Effector memory CD4-positive, alpha-beta T cell (primary cell): ENCODE results near the gene NBPF1.
"Not testable (repeated sequence)": the region's sequence is repeated elsewhere in the genome, so short reads cannot be mapped to it uniquely, and the experiment has no call there.

Source experiments
- DNase-seq, 3 donors: peaks; one replicate each; pipeline ENCODE4 v3.0.0-alpha.2; 2020
- H3K27ac ChIP-seq: 2 replicates; pipeline ENCODE4 v1.7.0; 2013; ENCODE audit warnings: mild to moderate bottlenecking, low read length, moderate library complexity; ENCODE audit not compliant: insufficient read depth, poor library complexity, severe bottlenecking
- H3K27me3 ChIP-seq: replicated peaks from 2 replicates; pipeline ENCODE4 v1.7.0; 2013; ENCODE audit warnings: mild to moderate bottlenecking, low read length; ENCODE audit not compliant: insufficient read depth, control insufficient read depth, poor library complexity, severe bottlenecking
- H3K36me3 ChIP-seq: 2 replicates; pipeline ENCODE4 v1.7.0; 2013; ENCODE audit warnings: mild to moderate bottlenecking, low read length, moderate library complexity; ENCODE audit not compliant: control insufficient read depth, insufficient read depth
- H3K4me1 ChIP-seq: 2 replicates; pipeline ENCODE4 v1.7.0; 2013; ENCODE audit warnings: low read length, mild to moderate bottlenecking; ENCODE audit not compliant: control insufficient read depth, insufficient read depth, poor library complexity, severe bottlenecking
- H3K4me3 ChIP-seq: 2 replicates; pipeline ENCODE4 v1.7.0; 2013; ENCODE audit warnings: low read length, low read depth, mild to moderate bottlenecking; ENCODE audit not compliant: insufficient read depth, poor library complexity, severe bottlenecking
- H3K9me3 ChIP-seq: 2 replicates; pipeline ENCODE4 v1.7.0; 2013; ENCODE audit warnings: mild to moderate bottlenecking, low read length, moderate library complexity; ENCODE audit not compliant: control insufficient read depth

Gene NBPF1

DNA sequence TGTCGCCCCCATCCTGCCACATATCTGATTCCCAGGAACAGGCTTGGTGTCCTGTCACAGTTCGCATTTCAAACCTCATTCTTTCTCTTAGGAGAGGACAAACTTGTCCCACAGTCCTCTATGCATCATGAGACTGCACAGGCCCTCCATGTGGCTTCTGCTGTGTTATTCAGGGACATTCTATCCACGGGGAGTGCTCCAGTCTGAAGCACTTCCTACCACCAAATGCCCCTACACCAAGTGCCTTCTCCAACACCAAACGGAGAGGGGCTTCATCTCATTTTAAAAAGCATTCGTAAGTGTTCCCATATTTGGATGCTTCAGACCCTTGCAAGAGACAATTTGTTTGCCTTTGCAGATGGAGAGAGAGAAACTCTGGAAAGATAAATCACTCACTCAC, 25.3 kb downstream of the NBPF1 start:
- not testable (repeated sequence) for H3K27ac ChIP-seq, H3K4me1 ChIP-seq, H3K4me3 ChIP-seq, H3K36me3 ChIP-seq, H3K9me3 ChIP-seq, H3K27me3 ChIP-seq, DNase-seq

DNA sequence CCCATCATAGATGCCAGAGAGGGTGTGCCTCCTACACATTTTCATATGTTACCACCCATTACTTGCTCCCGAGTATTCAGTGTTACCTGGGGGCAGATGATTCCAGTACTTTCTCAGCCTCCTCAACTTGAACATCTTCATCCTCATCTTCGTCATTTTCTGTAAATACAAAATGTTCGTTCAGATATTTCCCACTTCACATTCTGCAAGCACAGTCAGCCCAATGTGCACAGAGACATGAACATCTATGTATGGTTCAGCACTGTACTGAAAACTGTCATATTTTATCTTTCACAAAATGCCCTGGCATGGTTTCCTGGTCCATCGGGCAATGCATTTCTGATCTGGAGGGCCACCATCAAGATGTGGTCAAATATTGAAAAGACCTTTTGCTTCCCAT, 25.7 kb downstream of the NBPF1 start:
- not testable (repeated sequence) for H3K9me3 ChIP-seq, H3K27me3 ChIP-seq, H3K27ac ChIP-seq, DNase-seq, H3K4me1 ChIP-seq, H3K4me3 ChIP-seq, H3K36me3 ChIP-seq

DNA sequence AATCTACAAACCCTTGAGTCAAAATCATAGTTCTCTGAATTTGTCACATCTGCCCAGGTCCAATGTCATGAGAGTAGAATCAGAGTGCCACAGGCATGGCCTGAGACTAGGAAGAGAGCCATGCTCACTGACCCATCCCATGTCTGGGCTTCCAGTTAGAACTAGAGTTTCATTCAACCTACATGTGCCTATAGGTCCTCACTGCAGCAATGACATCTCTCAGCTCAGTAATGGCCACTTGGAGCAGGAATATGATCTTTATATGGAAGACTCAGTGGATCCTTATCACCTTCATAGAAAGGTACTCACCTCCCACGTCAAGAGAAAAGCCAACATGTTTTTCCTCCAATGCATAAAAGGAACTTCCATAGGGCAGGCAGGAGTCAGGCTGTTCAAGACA, 48.0 kb downstream of the NBPF1 start:
- H3K27ac ChIP-seq, DNase-seq, H3K9me3 ChIP-seq, H3K27me3 ChIP-seq, H3K36me3 ChIP-seq, H3K4me1 ChIP-seq, H3K4me3 ChIP-seq: not testable (repeated sequence)

DNA sequence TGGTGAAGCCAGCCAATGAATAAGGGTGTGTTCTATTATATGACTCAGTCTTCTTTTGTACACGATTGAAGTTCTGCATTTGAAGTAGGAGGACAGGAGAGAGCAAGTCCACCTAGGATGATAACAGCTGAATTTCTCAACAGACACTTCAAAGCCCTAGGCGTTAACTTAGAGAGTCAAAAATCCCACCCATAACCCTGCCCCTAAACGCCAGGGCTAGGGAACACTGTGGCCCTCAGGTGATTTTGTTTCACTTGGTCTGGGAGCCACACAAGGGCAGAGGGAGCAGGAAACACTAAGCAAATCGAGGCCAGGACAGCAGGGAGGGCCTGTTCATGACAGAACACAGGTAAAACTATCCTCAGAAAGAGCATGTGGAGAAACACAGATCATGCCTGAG, 52.3 kb downstream of the NBPF1 start:
- H3K4me1 ChIP-seq, H3K27me3 ChIP-seq, DNase-seq, H3K9me3 ChIP-seq, H3K27ac ChIP-seq, H3K4me3 ChIP-seq, H3K36me3 ChIP-seq: not testable (repeated sequence)

DNA sequence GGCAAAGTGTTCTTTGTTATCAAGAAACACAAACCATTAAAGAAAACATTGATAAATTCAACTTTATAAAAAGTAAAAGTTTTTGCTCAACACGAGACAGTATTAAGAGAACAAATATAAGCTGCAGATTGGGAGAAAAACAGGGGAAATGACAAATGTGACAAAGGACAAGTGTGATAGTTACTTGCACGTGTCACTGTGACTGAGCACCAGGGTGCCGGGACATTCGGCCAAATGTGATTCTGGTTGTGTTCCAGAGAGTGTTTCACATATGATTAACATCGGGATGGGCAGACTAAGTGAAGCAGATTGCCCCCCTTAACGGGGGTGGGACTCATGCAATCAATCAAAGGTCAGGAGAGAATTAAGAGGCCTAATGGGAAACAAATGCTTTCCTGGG, 52.9 kb downstream of the NBPF1 start:
- not testable (repeated sequence) for H3K4me1 ChIP-seq, H3K27ac ChIP-seq

DNA sequence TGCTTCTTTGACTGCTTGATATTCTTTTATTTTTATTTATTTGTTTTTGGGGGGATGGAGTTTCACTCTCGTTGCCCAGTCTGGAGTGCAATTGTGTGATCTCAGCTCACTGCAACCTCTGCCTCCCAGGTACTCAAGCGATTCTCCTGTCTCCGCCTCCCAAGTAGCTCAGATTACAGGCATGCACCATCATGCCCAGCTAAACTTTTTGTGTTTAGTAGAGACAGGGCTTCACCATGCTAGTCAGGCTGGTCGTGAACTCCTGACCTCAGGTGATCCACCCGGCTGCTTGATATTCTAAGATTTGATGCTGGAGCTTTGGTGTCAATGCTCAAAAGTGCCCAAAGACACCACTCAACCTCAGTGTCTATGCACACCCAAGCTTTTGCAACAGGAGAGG, 53.7 kb downstream of the NBPF1 start:
- not testable (repeated sequence) for DNase-seq, H3K27me3 ChIP-seq, H3K9me3 ChIP-seq, H3K4me1 ChIP-seq, H3K4me3 ChIP-seq, H3K36me3 ChIP-seq, H3K27ac ChIP-seq

More for the DNA sequence above, 52.9 kb downstream of the NBPF1 start:
- DNase-seq, H3K9me3 ChIP-seq, H3K36me3 ChIP-seq, H3K27me3 ChIP-seq, H3K4me3 ChIP-seq: not testable (repeated sequence)

DNA sequence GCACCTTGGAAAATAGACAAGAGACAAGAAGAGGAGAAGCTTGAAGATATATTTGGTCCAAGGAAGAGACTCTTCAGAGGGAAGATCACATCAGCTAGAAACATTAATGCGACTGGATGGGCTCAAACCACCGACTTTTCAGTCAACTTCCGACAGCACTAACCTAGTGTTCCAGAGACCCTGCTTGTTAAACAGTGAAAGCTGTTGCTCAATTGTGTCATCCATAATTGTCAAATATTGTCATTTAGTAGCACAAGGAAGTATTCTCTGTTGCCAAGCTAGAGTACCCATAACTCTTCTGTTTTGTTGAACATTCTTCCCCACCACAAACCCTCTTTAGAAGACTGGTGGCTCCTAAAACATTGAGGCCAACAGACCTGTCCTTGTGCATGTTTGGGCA, 56.3 kb downstream of the NBPF1 start:
- not testable (repeated sequence) for H3K27ac ChIP-seq, H3K4me1 ChIP-seq, H3K9me3 ChIP-seq, DNase-seq, H3K27me3 ChIP-seq, H3K36me3 ChIP-seq, H3K4me3 ChIP-seq

DNA sequence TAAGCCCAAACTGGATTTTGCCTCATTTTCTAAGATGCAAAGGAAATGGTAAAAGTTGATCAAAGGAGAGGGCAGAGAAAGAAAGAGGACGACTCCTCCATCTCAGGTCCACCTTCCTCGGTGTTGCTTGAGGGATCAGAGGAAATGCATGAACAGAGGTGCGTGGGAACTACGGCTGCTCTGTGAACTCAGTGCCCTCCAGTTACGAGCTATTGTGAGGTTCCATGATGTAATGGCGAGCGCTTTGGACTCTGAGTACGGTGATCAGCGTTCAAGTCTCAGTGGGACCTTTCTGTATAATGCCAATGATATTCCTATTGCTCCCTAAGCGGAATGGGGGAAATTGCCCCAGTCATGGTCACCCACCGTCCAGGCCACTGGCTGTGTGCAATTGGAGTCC, 60.1 kb downstream of the NBPF1 start:
- H3K36me3 ChIP-seq, H3K4me3 ChIP-seq, H3K27ac ChIP-seq, DNase-seq, H3K4me1 ChIP-seq, H3K9me3 ChIP-seq, H3K27me3 ChIP-seq: not testable (repeated sequence)

DNA sequence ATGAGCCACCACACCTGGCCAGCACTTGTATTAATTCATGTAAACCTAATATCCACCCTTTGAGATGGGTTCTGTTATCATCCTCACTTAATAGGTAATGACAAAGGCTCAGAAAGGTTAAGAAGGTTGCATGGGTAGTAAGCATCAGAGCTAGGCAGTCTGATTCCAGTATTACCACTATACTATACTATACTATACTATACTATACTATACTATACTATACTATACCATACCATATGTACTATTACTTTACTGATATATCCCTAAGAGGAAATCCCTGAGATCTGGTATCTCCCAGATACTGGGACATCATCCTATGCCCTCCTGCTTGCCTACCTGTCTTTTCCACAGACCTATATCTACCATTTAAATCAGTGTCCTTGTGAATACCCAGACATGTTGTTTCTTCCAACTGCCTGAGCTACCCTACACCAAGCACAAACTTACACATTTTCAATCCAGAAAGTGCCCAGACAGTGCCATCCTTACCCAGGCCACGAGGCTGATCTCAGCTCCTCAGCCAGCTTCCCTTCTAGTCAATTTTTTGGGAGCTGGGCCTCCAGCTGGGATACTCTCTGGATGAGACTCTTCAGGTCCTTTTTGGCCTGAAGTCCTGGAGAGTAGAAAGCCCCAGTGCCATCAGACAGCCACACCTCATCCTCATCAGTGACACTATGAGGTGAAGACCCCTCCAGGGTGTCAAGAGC, 63.0 kb downstream of the NBPF1 start:
- H3K27me3 ChIP-seq, H3K27ac ChIP-seq, DNase-seq: not testable (repeated sequence)

DNA sequence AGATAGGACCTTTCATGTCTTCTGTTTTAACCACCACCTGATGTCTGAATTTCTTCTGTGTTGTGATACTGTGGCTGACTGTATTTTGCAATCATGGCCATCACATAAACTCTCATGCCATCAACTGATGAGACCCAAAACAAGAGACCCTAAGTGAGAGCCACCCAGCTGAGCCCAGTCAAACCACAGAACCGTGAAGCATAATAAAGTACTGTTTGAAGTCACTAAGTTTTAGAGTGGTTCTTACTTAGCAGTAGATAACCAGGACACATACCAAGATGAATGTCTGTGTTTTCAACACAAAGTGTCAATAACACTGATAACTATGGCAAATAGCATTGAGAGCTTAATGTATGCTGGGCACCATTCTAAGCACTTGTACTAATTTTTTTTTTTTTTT, 63.8 kb downstream of the NBPF1 start:
- DNase-seq, H3K36me3 ChIP-seq: not testable (repeated sequence)

More for the DNA sequence above, 63.0 kb downstream of the NBPF1 start:
- H3K36me3 ChIP-seq, H3K9me3 ChIP-seq, H3K4me3 ChIP-seq, H3K4me1 ChIP-seq: not testable (repeated sequence)

More for the DNA sequence above, 63.8 kb downstream of the NBPF1 start:
- not testable (repeated sequence) for H3K27ac ChIP-seq, H3K4me3 ChIP-seq, H3K4me1 ChIP-seq, H3K27me3 ChIP-seq, H3K9me3 ChIP-seq
